IPS-18c (cell line): ENCODE results near the gene ARL15.

Experiments used
- H3K4me3 ChIP-seq: 2 replicates; pipeline ENCODE4 v1.7.0; 2013; ENCODE audit warnings: low read depth, mild to moderate bottlenecking, low read length, moderate library complexity; ENCODE audit not compliant: insufficient read depth
- H3K9me3 ChIP-seq: one replicate; pipeline ENCODE4 v1.6.1; 2013; ENCODE audit warnings: mild to moderate bottlenecking, low read length, moderate library complexity; ENCODE audit not compliant: control insufficient read depth, insufficient read depth

The ARL15 gene

DNA sequence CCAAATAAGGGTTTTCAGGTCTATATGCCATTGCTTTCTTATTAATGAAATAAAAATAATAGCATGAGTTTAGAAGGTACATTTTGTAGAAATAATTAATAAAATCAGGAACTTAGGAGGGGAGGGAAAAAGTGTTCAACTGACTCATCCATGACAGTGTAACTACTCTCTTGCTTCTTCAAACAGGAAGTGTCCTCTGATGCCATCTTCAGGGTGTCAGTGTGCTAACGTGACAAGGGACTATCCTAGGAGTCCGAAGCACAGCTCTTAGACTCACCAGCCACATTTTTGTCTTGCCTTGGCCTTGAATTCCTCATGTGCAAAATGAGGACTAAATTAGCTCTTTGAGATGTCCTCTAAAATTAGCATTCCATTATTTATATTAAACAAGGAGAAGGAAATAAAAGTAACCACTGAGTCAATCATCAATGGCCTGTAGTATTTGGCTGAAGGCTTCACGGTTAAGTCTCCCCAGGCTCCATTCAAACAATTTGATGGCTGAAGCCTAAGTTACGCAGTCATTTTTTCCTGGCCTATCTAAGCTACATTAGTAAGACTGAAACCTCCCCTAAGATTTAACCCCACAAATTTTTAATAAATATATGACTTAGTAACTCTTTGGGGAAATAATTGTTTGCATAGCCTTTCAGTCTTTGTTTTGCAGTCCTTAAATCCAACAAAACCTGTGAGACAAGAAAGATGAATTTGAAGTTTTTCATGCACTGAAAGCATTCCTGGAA, 151.1 kb downstream of the ARL15 start:
- no peaks in the 10 kb centered on the region for H3K9me3 ChIP-seq

GRCh38 chr5:54156577-54156976, 153.8 kb downstream of the ARL15 start:
- no peaks in the 10 kb centered on the region for H3K9me3 ChIP-seq
- H3K4me3 ChIP-seq, result no peak overlapping the region

More for the DNA sequence above, 151.1 kb downstream of the ARL15 start:
- H3K4me3 ChIP-seq, result no peak overlapping the region

- Histone ChIP-seq H3K9me3 (no peaks in the 10 kb centered on the region), H3K4me3 (no peak overlapping the region)
These were observed 159.5 kb downstream of the ARL15 start for GRCh38 chr5:54150841-54151240.

DNA sequence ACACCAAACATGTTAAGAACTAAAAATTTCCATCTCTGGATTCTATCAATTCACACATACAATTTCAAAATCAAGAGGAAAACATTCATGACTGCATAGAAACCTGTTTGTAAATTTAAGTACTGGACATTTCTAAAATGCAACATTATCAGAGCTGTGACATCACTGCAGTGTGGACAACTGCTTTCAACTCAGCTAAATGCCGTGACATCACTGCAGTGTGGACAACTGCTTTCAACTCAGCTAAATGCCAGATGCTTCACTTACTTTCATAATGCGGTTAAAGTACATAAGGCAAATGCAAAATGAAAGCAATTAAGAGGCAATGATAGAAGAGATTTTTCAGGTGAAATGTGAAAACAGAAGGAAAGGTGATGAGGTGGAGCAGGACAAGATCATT, 161.5 kb downstream of the ARL15 start:
- no peaks in the 10 kb centered on the region for H3K9me3 ChIP-seq
- no peak overlapping the region for H3K4me3 ChIP-seq

DNA sequence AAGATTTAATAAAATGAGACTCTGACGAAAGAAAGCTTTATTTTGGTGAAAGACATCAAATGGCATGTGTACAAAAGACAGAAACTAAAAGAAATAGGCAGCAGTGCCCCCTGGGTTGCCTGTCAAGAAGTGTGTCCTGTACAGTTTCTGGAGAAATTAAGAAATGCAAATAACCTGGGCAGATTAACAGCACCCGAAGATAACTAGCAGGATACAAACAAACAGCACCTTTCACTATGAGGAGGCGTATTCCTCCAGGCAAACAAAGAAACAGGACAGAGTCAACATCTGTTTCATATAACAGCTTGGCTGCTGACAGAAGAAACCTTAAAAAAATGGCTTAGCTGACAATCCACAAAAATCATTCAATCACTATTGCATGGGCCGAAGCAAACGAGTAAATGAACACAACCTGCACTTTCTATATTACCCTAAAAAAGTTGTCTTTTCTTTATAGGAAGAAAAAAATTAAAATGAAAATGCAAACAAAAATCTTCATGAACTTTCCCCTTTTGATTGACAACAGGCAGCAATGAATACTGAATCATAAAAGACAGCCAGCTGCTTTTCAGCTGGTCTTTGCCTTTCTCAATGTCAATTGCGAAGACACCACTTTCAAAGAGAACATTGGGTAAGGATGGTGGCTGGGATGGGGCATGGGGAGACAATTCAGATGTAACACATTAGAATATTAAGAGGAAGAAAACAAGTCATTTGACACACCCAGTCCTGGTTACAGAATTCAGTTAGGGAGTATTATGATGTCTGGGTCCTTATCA, 162.1 kb downstream of the ARL15 start:
- Histone ChIP-seq H3K9me3 (no peaks in the 10 kb centered on the region), H3K4me3 (no peak overlapping the region)

DNA sequence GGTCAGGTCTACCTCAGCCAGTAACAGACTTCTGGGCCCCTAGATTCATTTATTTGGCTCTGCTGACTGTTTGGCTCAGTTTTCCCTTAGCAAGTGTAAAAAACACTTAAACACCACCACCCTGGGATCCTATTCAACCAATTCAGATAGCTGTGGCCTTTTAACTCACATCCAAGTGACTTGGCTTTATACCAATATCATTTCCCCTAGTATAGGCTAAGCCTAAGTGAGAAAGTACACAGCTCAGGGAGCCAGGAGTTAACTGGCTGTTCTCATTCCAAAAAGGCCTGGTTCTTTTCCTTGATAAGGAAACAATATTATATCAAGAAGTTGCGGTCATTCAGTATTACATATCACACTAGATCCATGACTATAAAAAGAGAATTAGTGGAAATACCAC, 163.5 kb downstream of the ARL15 start:
- Histone ChIP-seq H3K4me3 (no peak overlapping the region), H3K9me3 (no peaks in the 10 kb centered on the region)

DNA sequence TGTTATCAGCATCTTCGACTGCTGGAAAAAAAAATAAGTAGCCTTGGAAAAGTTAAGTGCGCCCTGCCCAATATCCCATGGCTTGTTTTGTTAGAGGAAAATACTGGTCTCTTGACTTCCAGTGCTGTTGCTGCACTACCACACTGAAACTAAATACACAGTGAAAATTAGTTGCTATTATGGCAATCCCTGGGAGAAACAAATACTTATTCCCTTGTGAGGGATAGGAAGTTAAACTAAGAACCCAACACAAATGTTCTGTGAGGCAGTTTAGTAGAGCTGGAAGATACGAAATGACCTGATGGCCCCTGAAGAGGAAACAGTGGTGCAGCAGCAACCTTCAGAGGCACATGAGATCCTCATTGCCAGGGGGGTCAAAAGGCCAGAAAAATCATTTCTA, 164.0 kb downstream of the ARL15 start:
- H3K4me3 ChIP-seq, result no peak overlapping the region
- H3K9me3 ChIP-seq, result no peaks in the 10 kb centered on the region

- H3K4me3 ChIP-seq, result no peak overlapping the region
- H3K9me3 ChIP-seq, result no peaks in the 10 kb centered on the region
These were observed 170.0 kb downstream of the ARL15 start for GRCh38 chr5:54140247-54140840.

- no peak overlapping the region for H3K4me3 ChIP-seq
- no peaks in the 10 kb centered on the region for H3K9me3 ChIP-seq
These were observed 173.6 kb downstream of the ARL15 start for GRCh38 chr5:54136516-54137440.

DNA sequence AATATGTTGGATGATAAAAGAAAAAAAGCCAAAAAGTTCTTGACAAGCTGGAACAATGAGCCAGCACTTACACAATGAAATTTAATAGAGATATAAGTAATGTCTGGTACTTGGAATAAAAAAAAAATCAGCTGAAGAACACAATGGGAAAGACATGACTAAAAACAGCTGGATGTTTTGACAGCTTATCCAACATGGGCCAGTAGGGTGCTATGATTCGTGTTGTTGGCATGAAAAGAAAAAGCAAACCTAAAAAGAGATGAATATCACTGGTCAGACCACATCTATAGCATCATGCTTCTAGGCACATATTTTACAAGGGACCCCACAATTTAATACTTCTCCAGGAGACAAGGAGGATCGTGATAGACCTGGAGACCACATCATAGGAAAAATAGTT, 175.3 kb downstream of the ARL15 start:
- no peak overlapping the region for H3K4me3 ChIP-seq
- no peaks in the 10 kb centered on the region for H3K9me3 ChIP-seq

DNA sequence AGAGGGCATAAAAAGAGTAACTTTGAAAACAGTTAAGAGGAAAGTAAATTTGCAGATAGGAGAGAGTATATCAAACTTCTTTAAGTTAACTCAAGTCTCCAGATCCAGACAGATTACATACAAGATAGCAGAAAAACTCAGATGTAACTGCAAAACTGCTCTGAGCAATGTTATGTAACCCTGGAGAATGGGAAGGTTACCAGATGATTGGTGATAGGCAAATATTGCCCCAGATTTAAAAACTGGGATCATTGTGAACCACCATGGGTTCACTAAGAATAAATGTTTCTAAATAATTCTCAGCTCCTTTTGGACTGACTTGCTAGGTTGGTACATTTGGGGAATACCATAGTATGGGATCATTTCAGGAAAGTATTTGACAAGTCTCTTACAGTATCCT, 176.5 kb downstream of the ARL15 start:
- Histone ChIP-seq H3K9me3 (no peaks in the 10 kb centered on the region), H3K4me3 (no peak overlapping the region)

DNA sequence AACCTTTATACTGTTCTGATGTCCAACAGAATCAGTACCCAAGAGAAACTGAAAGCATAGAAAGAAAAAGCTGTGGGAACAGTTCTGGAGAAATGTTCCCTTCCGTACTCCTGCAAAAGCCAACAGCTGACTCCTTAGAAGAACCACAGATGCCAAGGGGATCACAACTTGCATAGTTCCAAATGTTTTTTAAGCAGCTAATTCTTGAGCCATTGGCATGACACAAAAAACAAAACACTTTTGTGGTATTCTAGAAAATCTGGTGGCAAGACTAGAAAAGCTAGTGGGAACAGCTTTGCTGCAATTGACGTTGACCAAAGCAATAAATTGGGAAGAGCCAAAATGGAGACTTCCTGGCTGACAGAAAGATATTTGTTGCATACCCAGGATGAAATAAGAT, 189.9 kb downstream of the ARL15 start:
- H3K4me3 ChIP-seq, result no peak overlapping the region

DNA sequence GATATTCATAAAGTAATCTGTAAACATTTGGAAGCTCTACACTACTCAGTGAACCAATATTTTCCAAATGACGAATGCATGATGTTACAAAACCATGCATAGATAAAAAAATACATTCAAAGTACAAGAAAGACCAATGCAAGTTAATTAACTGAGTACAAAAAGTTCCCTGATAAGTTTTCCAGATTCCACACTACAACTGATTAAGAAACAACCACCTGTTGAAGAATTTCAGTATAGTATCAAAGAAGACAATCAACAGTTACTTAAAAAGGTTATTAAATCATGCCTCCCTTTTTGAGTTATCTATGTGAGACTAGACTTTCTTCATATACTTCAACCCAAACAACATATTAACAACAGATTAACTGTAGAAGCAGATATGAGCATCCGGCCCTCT, 192.4 kb downstream of the ARL15 start:
- Histone ChIP-seq H3K4me3 (no peak overlapping the region), H3K9me3 (no peaks in the 10 kb centered on the region)

More for the DNA sequence above, 189.9 kb downstream of the ARL15 start:
- H3K9me3 ChIP-seq, result no peaks in the 10 kb centered on the region

DNA sequence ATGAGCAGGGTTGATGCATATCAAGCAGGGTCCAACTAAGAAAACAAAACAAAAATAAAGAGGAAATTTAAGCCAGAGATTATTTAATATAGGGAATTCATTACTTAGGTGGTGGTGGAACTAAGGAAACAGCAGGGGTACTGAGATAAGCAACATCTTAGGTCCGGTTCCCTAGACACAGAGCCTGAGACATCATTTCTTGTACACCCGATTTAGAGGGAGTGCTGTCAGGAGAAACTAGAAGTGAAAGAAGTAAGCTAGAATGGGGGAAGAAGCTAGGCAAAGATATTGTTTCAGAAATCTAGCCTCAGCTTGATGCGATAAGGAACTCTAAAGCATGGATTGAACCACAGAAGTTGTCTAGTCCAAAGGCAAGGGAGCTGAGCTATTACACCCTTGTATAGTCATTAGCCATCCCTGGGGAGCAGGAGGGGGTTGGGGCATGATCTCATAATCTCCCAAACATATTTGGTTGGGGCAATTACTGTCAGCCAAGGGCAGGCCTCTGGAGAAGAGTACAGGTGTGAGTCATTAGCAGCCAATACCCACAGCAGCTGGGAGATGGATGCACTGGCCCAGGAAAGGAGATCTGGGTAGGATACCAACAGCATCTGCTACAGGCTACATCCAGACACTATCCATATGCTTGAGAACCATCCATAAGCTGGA, 194.5 kb downstream of the ARL15 start:
- Histone ChIP-seq H3K9me3 (no peaks in the 10 kb centered on the region), H3K4me3 (no peak overlapping the region)

GRCh38 chr5:54113060-54113459, 197.3 kb downstream of the ARL15 start:
- Histone ChIP-seq H3K9me3 (no peaks in the 10 kb centered on the region), H3K4me3 (no peak overlapping the region)

DNA sequence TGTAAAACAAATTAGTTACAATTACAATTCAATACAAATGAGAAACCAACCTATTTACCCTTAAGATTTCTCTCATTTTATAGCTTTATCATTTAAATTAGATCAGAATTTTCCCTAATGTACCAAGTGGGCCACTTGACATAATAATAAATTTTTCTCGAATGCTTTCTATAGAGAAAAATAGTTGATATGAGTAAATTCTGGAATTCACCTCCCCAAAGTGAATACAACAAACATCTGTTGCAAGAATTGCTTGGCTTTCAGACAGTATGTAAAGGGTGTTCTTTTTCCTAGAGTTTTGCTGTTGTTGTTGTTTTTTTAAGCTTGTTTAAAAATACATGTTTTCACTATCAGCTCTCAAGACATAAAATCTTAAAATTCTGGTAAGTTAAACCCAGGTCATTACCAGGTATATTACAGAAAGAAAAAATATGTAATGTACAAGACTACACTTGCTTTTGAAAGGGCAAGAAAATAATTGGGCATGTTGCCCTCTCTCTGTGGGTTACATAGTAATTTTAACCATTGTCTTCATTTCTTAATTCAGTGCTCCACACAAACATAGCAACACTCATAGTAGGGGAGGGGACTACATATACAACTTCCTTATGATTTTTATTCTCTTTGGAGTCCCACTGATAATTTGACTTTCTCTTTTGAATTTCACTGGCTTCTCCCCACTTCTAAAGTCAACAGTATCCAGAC, 200.6 kb downstream of the ARL15 start:
- H3K4me3 ChIP-seq, result no peak overlapping the region
- H3K9me3 ChIP-seq, result no peaks in the 10 kb centered on the region
